ENCODE results near the gene LRPAP1.

The LRPAP1 gene

GRCh38 chr4:3468154-3468553 lies 64.1 kb downstream of the LRPAP1 start:
- TF ChIP-seq GATA2 (IDR thresholded peaks at IDR 0.05; ENCODE audit: low read depth, low read length) (no peak), GATA3 (IDR thresholded peaks at IDR 0.05; ENCODE audit: low read depth, low read length) (no peak)

DNA sequence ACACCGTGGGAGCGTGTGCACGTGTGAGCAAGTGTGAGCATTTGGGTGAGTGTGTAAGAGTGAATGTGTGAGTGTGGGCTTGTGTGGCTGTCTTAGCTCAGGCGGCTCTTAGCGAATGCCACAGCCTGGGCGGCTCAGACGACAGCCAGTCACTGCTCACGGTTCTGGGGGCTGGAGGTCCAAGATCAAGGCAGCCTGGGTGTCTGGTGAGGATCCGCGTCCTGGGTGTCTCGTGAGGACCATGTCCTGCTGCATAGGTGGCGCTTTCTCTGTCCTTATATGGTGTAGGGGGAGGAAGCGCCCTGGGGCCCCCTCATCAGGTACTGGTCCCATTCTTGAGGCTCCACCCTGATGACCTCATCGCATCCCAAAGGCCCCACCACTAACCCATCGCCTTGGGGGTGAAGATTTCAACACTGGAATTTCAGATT lies 64.6 kb downstream of the LRPAP1 start:
- TF ChIP-seq GATA3 (IDR thresholded peaks at IDR 0.05; ENCODE audit: low read depth, low read length) = no peak
- no peak for TF ChIP-seq GATA2 (IDR thresholded peaks at IDR 0.05; ENCODE audit: low read depth, low read length)

DNA sequence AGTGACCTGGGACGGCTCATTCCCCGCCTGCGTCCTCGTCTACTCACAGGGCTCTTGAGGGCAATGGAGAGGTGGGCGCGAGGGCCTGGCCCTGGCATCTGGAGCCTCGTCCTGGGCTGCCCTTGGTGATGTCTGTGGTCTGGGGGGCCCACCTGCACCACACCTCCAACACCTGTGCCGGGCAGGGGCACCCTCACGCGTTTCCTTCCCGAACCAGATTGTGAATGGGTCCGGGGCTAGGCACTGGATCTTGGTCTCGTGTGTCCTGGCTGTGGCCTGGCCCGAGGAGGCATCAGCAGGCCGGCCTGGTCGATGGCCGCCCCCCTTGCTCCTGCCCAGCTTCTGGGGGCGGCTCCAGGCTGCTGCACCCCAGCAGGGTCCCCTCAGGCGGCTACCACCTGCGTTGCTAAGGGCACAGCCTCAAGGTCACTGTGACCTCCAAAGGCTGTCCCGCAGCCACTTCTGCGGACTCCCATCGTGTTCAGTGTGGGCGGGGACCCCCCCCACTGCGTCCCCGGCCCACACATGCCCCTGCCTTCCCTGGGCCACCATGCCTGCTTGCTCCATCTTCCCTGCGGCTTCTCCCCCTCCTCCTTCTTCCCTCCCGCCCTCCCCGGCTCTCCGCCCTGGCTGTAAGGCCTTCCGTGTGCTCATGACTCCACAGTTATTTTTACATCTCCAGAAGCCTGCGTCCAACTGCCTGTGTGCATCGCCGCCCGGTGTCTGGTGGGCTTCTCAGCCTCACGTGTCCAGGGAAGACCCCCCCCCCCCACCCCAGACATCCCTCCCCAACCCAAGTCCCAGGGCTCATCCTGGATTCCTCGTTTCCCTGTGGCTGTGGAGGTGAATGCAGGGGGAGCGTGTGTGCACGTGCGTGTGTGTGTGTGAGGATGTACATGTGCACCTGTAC lies 65.3 kb downstream of the LRPAP1 start:
- no peak for TF ChIP-seq GATA3 (IDR thresholded peaks at IDR 0.05; ENCODE audit: low read depth, low read length)
- TF ChIP-seq GATA2 (IDR thresholded peaks at IDR 0.05; ENCODE audit: low read depth, low read length) = no peak

- TF ChIP-seq GATA3 (IDR thresholded peaks at IDR 0.05; ENCODE audit: low read depth, low read length) (no peak), GATA2 (IDR thresholded peaks at IDR 0.05; ENCODE audit: low read depth, low read length) (no peak)
Observed at GRCh38 chr4:3465698-3466671, 66.2 kb downstream of the LRPAP1 start.

DNA sequence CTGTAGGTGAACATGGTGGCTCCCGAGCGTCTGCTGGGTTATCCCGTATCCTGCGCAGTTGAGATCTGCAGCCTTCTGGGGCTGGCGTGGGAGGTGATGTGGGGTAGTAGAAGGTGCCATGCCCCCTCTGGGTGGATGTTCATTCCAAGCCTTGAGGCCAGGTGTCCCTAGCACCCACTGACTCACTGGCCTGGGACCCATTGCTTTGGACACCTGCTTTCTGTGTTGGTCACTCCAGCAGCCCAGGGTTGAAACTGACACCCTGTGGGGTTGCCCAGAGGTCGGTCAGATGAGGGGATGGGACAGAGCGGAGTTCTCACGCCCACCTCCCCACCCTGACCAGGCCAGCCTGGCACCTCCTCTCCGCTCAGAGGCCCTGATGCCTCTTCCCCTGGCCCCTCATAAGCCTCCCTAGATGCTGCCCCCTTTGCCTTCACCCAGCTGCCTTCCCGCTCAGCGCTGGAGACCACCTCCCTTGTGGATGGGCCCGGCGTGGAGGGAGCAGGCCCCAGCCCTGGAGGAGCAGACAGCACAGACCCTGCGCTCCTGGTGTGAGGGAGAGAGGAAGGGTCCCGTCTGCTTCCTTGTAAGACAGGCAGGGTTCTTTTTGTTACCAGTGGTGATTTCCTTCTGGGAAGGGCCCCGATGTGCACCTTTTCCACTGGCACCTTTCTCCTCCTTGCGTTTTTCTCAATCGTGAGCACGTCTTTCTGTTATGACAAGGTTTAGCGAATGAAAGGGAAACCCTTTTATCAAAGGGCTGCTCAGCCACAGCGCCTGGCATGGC lies 67.1 kb downstream of the LRPAP1 start:
- no peak for TF ChIP-seq GATA3 (IDR thresholded peaks at IDR 0.05; ENCODE audit: low read depth, low read length)
- no peak for TF ChIP-seq GATA2 (IDR thresholded peaks at IDR 0.05; ENCODE audit: low read depth, low read length)

- TF ChIP-seq GATA3 (IDR thresholded peaks at IDR 0.05; ENCODE audit: low read depth, low read length) = no peak
- TF ChIP-seq GATA2 (IDR thresholded peaks at IDR 0.05; ENCODE audit: low read depth, low read length) = no peak
Observed at GRCh38 chr4:3464349-3464905, 67.8 kb downstream of the LRPAP1 start.

DNA sequence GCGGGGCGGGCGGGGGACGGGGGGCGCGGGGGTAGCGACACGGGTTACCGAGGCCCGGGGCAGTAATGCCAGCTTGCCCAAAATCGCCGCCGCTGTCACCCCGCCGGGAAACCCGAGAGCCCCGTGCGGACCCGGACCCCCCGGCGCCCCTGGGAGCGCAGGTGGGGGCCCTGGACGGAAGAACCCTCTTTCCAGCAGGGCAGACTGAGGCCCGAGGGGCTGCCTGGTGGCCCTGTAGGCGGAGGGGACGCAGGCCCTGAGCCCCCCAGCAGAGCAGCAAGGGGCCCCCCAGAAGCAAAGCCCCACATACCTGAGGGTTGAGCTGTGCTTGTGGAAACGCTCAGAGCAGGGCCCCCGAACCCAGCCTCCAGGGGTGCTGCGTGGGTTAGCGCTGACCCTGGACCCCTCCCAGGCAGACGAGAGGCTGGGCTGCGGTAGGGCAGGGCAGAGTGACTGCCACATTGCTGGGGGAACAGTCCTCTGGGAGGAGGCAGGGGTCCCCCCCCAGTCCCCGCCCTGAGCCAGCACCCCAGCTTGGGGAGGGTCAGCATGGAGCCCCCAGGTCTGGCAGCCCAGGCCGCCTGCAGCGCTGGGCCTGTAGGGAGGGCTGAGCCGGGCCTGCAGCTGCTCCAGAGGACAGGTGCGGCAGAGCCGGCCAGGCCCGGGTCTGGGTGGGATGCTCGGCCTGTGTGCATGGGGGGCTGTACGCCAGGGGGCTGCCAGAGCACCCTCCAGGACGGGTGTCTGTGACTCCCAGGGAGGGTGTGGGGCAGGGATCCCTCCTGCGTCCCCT lies 68.5 kb downstream of the LRPAP1 start:
- no peak for TF ChIP-seq GATA2 (IDR thresholded peaks at IDR 0.05; ENCODE audit: low read depth, low read length)
- no peak for TF ChIP-seq GATA3 (IDR thresholded peaks at IDR 0.05; ENCODE audit: low read depth, low read length)

DNA sequence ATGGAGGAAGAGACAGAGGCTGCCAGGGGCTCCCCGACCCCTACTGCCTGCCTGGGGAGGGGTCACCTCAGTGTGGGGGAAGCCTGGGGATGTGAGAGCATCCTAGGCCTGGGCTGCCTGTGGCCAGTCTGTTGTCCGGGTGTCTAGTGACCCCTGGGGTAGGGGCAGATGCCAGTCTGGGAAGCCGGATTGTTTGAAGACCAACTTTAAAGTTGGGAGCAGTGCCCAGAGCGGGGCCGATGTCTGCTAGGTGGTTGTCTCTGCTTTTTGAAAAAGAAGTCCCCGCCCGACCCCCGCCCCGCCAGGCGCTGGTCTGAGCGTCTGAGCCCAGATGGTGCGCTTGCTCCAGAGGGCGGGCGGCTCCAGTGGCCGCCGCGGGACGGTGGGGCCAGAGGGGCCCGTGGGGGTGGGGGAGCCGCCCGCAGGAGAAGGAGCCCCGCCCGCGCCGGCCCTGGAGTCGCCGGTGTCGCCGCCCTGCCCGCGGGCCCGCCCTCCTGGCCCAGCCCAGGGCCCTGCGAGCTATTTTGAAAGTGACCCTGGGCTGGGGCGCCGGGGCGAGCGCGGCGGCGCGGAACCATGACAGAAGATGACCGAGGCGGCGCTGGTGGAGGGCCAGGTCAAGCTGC lies 69.3 kb downstream of the LRPAP1 start, which contains the start of gene DOK7:
Gene DOK7, plus strand, starts transcription at position 517 of the 626 bp plus-strand sequence. Its CDS starts 70 bp downstream, at position 587.
- no peak for TF ChIP-seq GATA2 (IDR thresholded peaks at IDR 0.05; ENCODE audit: low read depth, low read length)
- no peak for TF ChIP-seq GATA3 (IDR thresholded peaks at IDR 0.05; ENCODE audit: low read depth, low read length)

GRCh38 chr4:3462321-3462789 lies 69.9 kb downstream of the LRPAP1 start:
- TF ChIP-seq GATA2 (IDR thresholded peaks at IDR 0.05; ENCODE audit: low read depth, low read length) (no peak), GATA3 (IDR thresholded peaks at IDR 0.05; ENCODE audit: low read depth, low read length) (no peak)

GRCh38 chr4:3461515-3462291 lies 70.5 kb downstream of the LRPAP1 start:
- TF ChIP-seq GATA2 (IDR thresholded peaks at IDR 0.05; ENCODE audit: low read depth, low read length) = no peak
- no peak for TF ChIP-seq GATA3 (IDR thresholded peaks at IDR 0.05; ENCODE audit: low read depth, low read length)

- TF ChIP-seq GATA2 (IDR thresholded peaks at IDR 0.05; ENCODE audit: low read depth, low read length) (no peak), GATA3 (IDR thresholded peaks at IDR 0.05; ENCODE audit: low read depth, low read length) (no peak)
Observed at GRCh38 chr4:3460926-3461325, 71.3 kb downstream of the LRPAP1 start.

Data from SH-SY5Y (cell line).